ENCODE data around the gene LRRC3C. TPM values are rescaled to one million over a fixed set of nuclear protein-coding genes. Genes with fewer than 3 reads are reported as not detected.

Gene LRRC3C
- polyA plus RNA-seq, 1 donor from 2014 or later: not detected

DNA sequence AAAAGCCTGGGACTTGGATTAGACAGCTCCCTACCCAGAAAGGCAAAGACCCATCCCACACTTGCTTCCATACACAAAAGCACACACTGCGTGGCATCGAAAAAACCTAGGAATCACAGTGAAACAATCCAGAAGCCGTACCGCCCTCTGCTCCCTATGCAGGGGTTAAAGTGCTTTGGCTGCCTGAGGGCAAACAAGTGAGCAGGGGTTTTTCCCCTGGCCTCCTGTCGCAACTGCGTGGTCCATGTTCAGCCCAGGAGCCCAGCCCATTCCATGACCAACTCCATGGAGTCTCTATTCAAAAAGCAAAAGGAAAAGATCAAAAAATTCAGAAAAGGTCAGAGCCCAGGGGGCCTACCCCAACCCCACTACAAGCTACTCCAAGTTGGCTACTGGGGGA lies 5.5 kb upstream of the LRRC3C start:
- no peak overlapping the region for H2AFZ ChIP-seq (ENCODE audit: low read depth, low read length)
- TF ChIP-seq RAD21 (conservative IDR thresholded peaks at IDR 0.05) (no peak), MXI1 (conservative IDR thresholded peaks at IDR 0.05; ENCODE audit: poor library complexity, severe bottlenecking) (no peak), SMC3 (conservative IDR thresholded peaks at IDR 0.05; ENCODE audit: poor library complexity) (no peak), REST (IDR thresholded peaks at IDR 0.05; ENCODE audit: borderline replicate concordance) (no peak), TAF1 (IDR thresholded peaks at IDR 0.05; ENCODE audit: low read depth) (no peak), CTCF (IDR thresholded peaks at IDR 0.05; ENCODE audit: poor library complexity, severe bottlenecking) (no peak), POLR2AphosphoS5 (IDR thresholded peaks at IDR 0.05) (no peak), EP300 (conservative IDR thresholded peaks at IDR 0.05; ENCODE audit: poor library complexity, severe bottlenecking) (no peak), EZH2 (IDR thresholded peaks at IDR 0.05; ENCODE audit: borderline replicate concordance, insufficient read depth, low read length, poor library complexity, severe bottlenecking) (no peak)
- no peak overlapping the region for H3K4me3 ChIP-seq (ENCODE audit: low read length)
- no peaks in the 10 kb centered on the region for H3K36me3 ChIP-seq (ENCODE audit: insufficient read depth, low read length)
- no peak overlapping the region for H3K9ac ChIP-seq (ENCODE audit: low read length)
- H4K20me1 ChIP-seq (ENCODE audit: insufficient read depth): no peaks in the 10 kb centered on the region
- H3K27me3 ChIP-seq (ENCODE audit: insufficient read depth, low read depth, low read length): no peaks in the 10 kb centered on the region
- no peaks in the 10 kb centered on the region for H3K9me3 ChIP-seq (ENCODE audit: low read length)
- peaks cover 15% of the 10 kb centered on the region for H3K79me2 ChIP-seq (replicated peaks; ENCODE audit: insufficient read depth, low read length)
- H3F3A ChIP-seq (ENCODE audit: insufficient read depth, low read length, poor library complexity, severe bottlenecking): no peaks in the 10 kb centered on the region
- no peaks in the 10 kb centered on the region for H3K9me2 ChIP-seq (ENCODE audit: insufficient read depth, low read length)
- H3K4me2 ChIP-seq (ENCODE audit: low read length): no peak overlapping the region
- H3K27ac ChIP-seq (ENCODE audit: low read length): no peak overlapping the region

GRCh38 chr17:39923230-39923629 lies 4.3 kb upstream of the LRRC3C start:
- peaks cover 15% of the 10 kb centered on the region for H3K79me2 ChIP-seq (replicated peaks; ENCODE audit: insufficient read depth, low read length)
- H3K27ac ChIP-seq (ENCODE audit: low read length): no peak overlapping the region
- H2AFZ ChIP-seq (ENCODE audit: low read depth, low read length): no peak overlapping the region
- no peak overlapping the region for H3K9ac ChIP-seq (ENCODE audit: low read length)
- no peaks in the 10 kb centered on the region for H3K9me2 ChIP-seq (ENCODE audit: insufficient read depth, low read length)
- H3K27me3 ChIP-seq (ENCODE audit: insufficient read depth, low read depth, low read length): no peaks in the 10 kb centered on the region
- H3K9me3 ChIP-seq (ENCODE audit: low read length): no peaks in the 10 kb centered on the region
- no peaks in the 10 kb centered on the region for H4K20me1 ChIP-seq (ENCODE audit: insufficient read depth)
- no peak overlapping the region for H3K4me2 ChIP-seq (ENCODE audit: low read length)
- no peak overlapping the region for H3K4me3 ChIP-seq (ENCODE audit: low read length)
- H3F3A ChIP-seq (ENCODE audit: insufficient read depth, low read length, poor library complexity, severe bottlenecking): no peaks in the 10 kb centered on the region
- TF ChIP-seq MXI1 (conservative IDR thresholded peaks at IDR 0.05; ENCODE audit: poor library complexity, severe bottlenecking) (no peak), CTCF (IDR thresholded peaks at IDR 0.05; ENCODE audit: poor library complexity, severe bottlenecking) (no peak), TAF1 (IDR thresholded peaks at IDR 0.05; ENCODE audit: low read depth) (no peak), REST (IDR thresholded peaks at IDR 0.05; ENCODE audit: borderline replicate concordance) (no peak), RAD21 (conservative IDR thresholded peaks at IDR 0.05) (no peak)
- no peaks in the 10 kb centered on the region for H3K36me3 ChIP-seq (ENCODE audit: insufficient read depth, low read length)

Data from neural cell (in vitro differentiated cells).